ENCODE measurements around the gene EEFSEC.

GRCh38 chr3:128205558-128206145 lies 52.4 kb downstream of the EEFSEC start:
- TF ChIP-seq CTCF (IDR thresholded peaks at IDR 0.05; ENCODE audit: insufficient read depth, low read depth, low read length) (no peak), EZH2 (IDR thresholded peaks at IDR 0.05; ENCODE audit: insufficient read depth, low read length) (no peak)
